ENCODE data around the gene S100A5.

- no peak for TF ChIP-seq REST (IDR thresholded peaks at IDR 0.05; ENCODE audit: low read depth, low read length)
- no peak for TF ChIP-seq POLR2AphosphoS2 (IDR thresholded peaks at IDR 0.05; ENCODE audit: low read depth, low read length)
- TF ChIP-seq SPI1 (IDR thresholded peaks at IDR 0.05; ENCODE audit: borderline replicate concordance, insufficient read depth, low read depth, low read length), result no peak
- no peak for TF ChIP-seq CTCF (IDR thresholded peaks at IDR 0.05 in 2 of 3, conservative IDR thresholded peaks at IDR 0.05 in 1 of 3; ENCODE audit: control insufficient read depth in 2 of 3, extremely low read depth in 1 of 3, insufficient read depth in 1 of 3, low read depth in 3 of 3, low read length in 3 of 3)
- TF ChIP-seq POLR2AphosphoS5 (IDR thresholded peaks at IDR 0.05; ENCODE audit: low read length), result no peak
- TF ChIP-seq ZBTB11 (CRISPR knock-in tag; IDR thresholded peaks at IDR 0.05), result no peak
- no peak for TF ChIP-seq ZNF217 (IDR thresholded peaks at IDR 0.05)
- TF ChIP-seq FOXK2 (IDR thresholded peaks at IDR 0.05), result no peak
- TF ChIP-seq GABPA (IDR thresholded peaks at IDR 0.05; ENCODE audit: low read depth), result no peak
Measured at GRCh38 chr1:153546371-153546770, 5.6 kb upstream of the S100A5 start.

All from GM12878 (cell line).